Liver (tissue), 9 donors: ENCODE measurements around the gene NUTM1. TPM values are rescaled to one million over a fixed set of nuclear protein-coding genes. Genes with fewer than 3 reads are reported as not detected.

ENCODE experiments used
- DNase-seq: peaks from one replicate; pipeline ENCODE4 v3.0.0-alpha.2; 2017; ENCODE audit warnings: low spot score
- H3K27ac ChIP-seq, 2 donors: one replicate each; pipeline ENCODE4 v1.7.0; 2013; ENCODE audit warnings: inconsistent platforms in 2 of 2, low read length in 2 of 2, control low read depth in 1 of 2, low read depth in 1 of 2, mild to moderate bottlenecking in 1 of 2
- H3K27me3 ChIP-seq, 4 donors: one replicate each; pipeline versions ENCODE4 v1.6.1 to v1.7.0; 2013; ENCODE audit warnings: low read length in 3 of 4, inconsistent platforms in 1 of 4, mild to moderate bottlenecking in 1 of 4, moderate library complexity in 1 of 4; ENCODE audit not compliant: control insufficient read depth in 4 of 4, insufficient read depth in 4 of 4
- H3K36me3 ChIP-seq, 4 donors: one replicate each; pipeline versions ENCODE4 v1.6.1 to v1.7.0; 2013; ENCODE audit warnings: low read length in 3 of 4, mild to moderate bottlenecking in 3 of 4, low read depth in 1 of 4, moderate library complexity in 1 of 4; ENCODE audit not compliant: control insufficient read depth in 4 of 4, insufficient read depth in 3 of 4
- H3K4me1 ChIP-seq, 4 donors: one replicate each; pipeline versions ENCODE4 v1.6.1 to v1.7.0; 2013; ENCODE audit warnings: low read length in 3 of 4, mild to moderate bottlenecking in 3 of 4, moderate library complexity in 1 of 4; ENCODE audit not compliant: control insufficient read depth in 4 of 4, insufficient read depth in 4 of 4
- H3K4me3 ChIP-seq, 3 donors: one replicate each; pipeline versions ENCODE4 v1.6.1 to v1.7.0; 2013; ENCODE audit warnings: low read length in 3 of 3, control low read depth in 1 of 3, low read depth in 1 of 3, mild to moderate bottlenecking in 1 of 3
- H3K9ac ChIP-seq, 2 donors: one replicate each; pipeline ENCODE4 v1.7.0; 2013; ENCODE audit warnings: low read length in 2 of 2, mild to moderate bottlenecking in 2 of 2, moderate library complexity in 2 of 2, control low read depth in 1 of 2, low read depth in 1 of 2
- H3K9me3 ChIP-seq, 4 donors: one replicate each; pipeline versions ENCODE4 v1.6.1 to v1.7.0; 2013; ENCODE audit warnings: low read length in 3 of 4; ENCODE audit not compliant: control insufficient read depth in 4 of 4
- ATF3 ChIP-seq: IDR thresholded peaks from 2 replicates; pipeline ENCODE4 v1.6.1; 2016; ENCODE audit warnings: antibody characterized with exemption
- FOXA1 ChIP-seq: IDR thresholded peaks from 2 replicates; pipeline ENCODE4 v1.6.1; 2016; ENCODE audit warnings: antibody characterized with exemption
- FOXA2 ChIP-seq: IDR thresholded peaks from 2 replicates; pipeline ENCODE4 v1.6.1; 2016; ENCODE audit warnings: antibody characterized with exemption
- GABPA ChIP-seq, 2 donors: IDR thresholded peaks in 1 of 2; conservative IDR thresholded peaks in 1 of 2; 2 replicates each; pipeline ENCODE4 v1.6.1; 2016; ENCODE audit warnings: antibody characterized with exemption in 2 of 2, mild to moderate bottlenecking in 1 of 2, moderate library complexity in 1 of 2
- HNF4A ChIP-seq, 2 donors: conservative IDR thresholded peaks; 2 replicates each; pipeline ENCODE4 v1.6.1; 2016; ENCODE audit warnings: antibody characterized with exemption in 2 of 2, mild to moderate bottlenecking in 2 of 2
- HNF4G ChIP-seq: IDR thresholded peaks from 2 replicates; pipeline ENCODE4 v1.6.1; 2016; ENCODE audit warnings: antibody characterized with exemption
- JUND ChIP-seq, 2 donors: IDR thresholded peaks; 2 replicates each; pipeline ENCODE4 v1.6.1; 2016; ENCODE audit warnings: antibody characterized with exemption in 2 of 2
- MAX ChIP-seq: IDR thresholded peaks from 2 replicates; pipeline ENCODE4 v1.6.1; 2016; ENCODE audit warnings: antibody characterized with exemption
- NR2F2 ChIP-seq: IDR thresholded peaks from 2 replicates; pipeline ENCODE4 v1.6.1; 2016; ENCODE audit warnings: antibody characterized with exemption
- RAD21 ChIP-seq, 2 donors: IDR thresholded peaks; 2 replicates each; pipeline ENCODE4 v1.6.1; 2016; ENCODE audit warnings: antibody characterized with exemption in 2 of 2, mild to moderate bottlenecking in 2 of 2
- REST ChIP-seq: IDR thresholded peaks from 2 replicates; pipeline ENCODE4 v1.6.1; 2016; ENCODE audit warnings: antibody characterized with exemption, mild to moderate bottlenecking
- RXRA ChIP-seq, 2 donors: IDR thresholded peaks; 2 replicates each; pipeline ENCODE4 v1.6.1; 2017 to 2018; ENCODE audit warnings: antibody characterized with exemption in 2 of 2, mild to moderate bottlenecking in 1 of 2
- TAF1 ChIP-seq: conservative IDR thresholded peaks from 2 replicates; pipeline ENCODE4 v1.6.1; 2016; ENCODE audit warnings: antibody characterized with exemption, mild to moderate bottlenecking
- YY1 ChIP-seq: IDR thresholded peaks from 2 replicates; pipeline ENCODE4 v1.6.1; 2016; ENCODE audit warnings: antibody characterized with exemption, mild to moderate bottlenecking
- ZBTB33 ChIP-seq: IDR thresholded peaks from 2 replicates; pipeline ENCODE4 v1.6.1; 2016; ENCODE audit warnings: antibody characterized with exemption
- WGBS: extraction: QIAGEN DNeasy Blood & Tissue Kit; methylation state at CpG from one replicate; pipeline ENCODE4 v1.1.7; 2013; 5-methylcytosine and 5-hydroxymethylcytosine counted together
- polyA plus RNA-seq, 2 donors: library from polyadenylated mRNA; stranded (reverse) in 1 of 2; unstranded in 1 of 2; fragments of 200-250 nt in 1 of 2; fragments of >200 nt in 1 of 2; fragmentation: Nextera tagmentation in 1 of 2; extraction: Ambion mirVana in 1 of 2; gene quantifications; one replicate each; pipeline versions ENCODE4 v1.2.1 to v1.2.3, GENCODE V29; 2013 to 2015
- total RNA-seq, 2 donors: library from RNA; depleted of rRNA; stranded (reverse); fragments of >200 nt; gene quantifications; one replicate each; pipeline ENCODE4 v1.2.3, GENCODE V29; 2014
- donor health status: healthy.
- donor health status: healthy.
- donor health status: healthy.
- donor health status: healthy.
- donor health status: healthy.

The NUTM1 gene
- total and polyA plus RNA-seq, 4 donors = not detected

GRCh38 chr15:34334672-34335071, 8.4 kb upstream of the NUTM1 start:
- Histone ChIP-seq H3K27me3 (no peaks in the 10 kb centered on the region), H3K9me3 (no peaks in the 10 kb centered on the region), H3K4me1 (peaks cover 0 to 16% (median 4%) of the 10 kb centered on the region in 4 donors), H3K9ac (peak overlapping the region in 1 of 2 donors; percentile 21), H3K36me3 (peaks cover 0 to 1% (median 0%) of the 10 kb centered on the region in 4 donors), H3K27ac (peak overlapping the region; percentile 20 to 59), H3K4me3 (no peak overlapping the region)
- 83% methylated on average over 4 of the region's 4 CpGs for whole genome bisulfite sequencing
- no peak for DNase-seq
- no peak for TF ChIP-seq RAD21 (IDR thresholded peaks at IDR 0.05)
- TF ChIP-seq HNF4A (conservative IDR thresholded peaks at IDR 0.05) = no peak
- no peak for TF ChIP-seq ZBTB33
- TF ChIP-seq GABPA (IDR thresholded peaks at IDR 0.05 in 1 of 2, conservative IDR thresholded peaks at IDR 0.05 in 1 of 2) = no peak
- no peak for TF ChIP-seq TAF1
- TF ChIP-seq YY1 = no peak
- no peak for TF ChIP-seq MAX
- TF ChIP-seq REST = no peak
- TF ChIP-seq JUND (IDR thresholded peaks at IDR 0.05) = no peak
- TF ChIP-seq FOXA2 = no peak
- no peak for TF ChIP-seq ATF3
- no peak for TF ChIP-seq RXRA (IDR thresholded peaks at IDR 0.05)

- Histone ChIP-seq H3K27me3 (no peaks in the 10 kb centered on the region), H3K27ac (peak overlapping the region; percentile 52 to 71), H3K9ac (peak overlapping the region in 1 of 2 donors; percentile 1), H3K4me3 (no peak overlapping the region), H3K4me1 (peaks cover 0 to 16% (median 4%) of the 10 kb centered on the region in 4 donors), H3K9me3 (no peaks in the 10 kb centered on the region), H3K36me3 (peaks cover 0 to 1% (median 0%) of the 10 kb centered on the region in 4 donors)
- WGBS = 80% methylated on average over 3 of the region's 3 CpGs
- DNase-seq = no peak
- TF ChIP-seq HNF4A (conservative IDR thresholded peaks at IDR 0.05) (no peak), FOXA2 (no peak), FOXA1 (no peak), ATF3 (no peak), NR2F2 (no peak), RAD21 (IDR thresholded peaks at IDR 0.05) (no peak), YY1 (no peak), GABPA (IDR thresholded peaks at IDR 0.05 in 1 of 2, conservative IDR thresholded peaks at IDR 0.05 in 1 of 2) (no peak), ZBTB33 (no peak), JUND (IDR thresholded peaks at IDR 0.05) (no peak), TAF1 (no peak), HNF4G (no peak)
These were observed 7.7 kb upstream of the NUTM1 start for GRCh38 chr15:34335176-34336032.
